Activated naive CD8-positive, alpha-beta T cell treated with anti-CD3 and anti-CD28 coated beads, Interleukin-2, amount 50 U/mL, for 16 hours (primary cell): ENCODE data around the gene FAM89B.

ENCODE experiments used
- DNase-seq: peaks from one replicate; pipeline ENCODE4 v3.0.0-alpha.2; 2020; ENCODE audit warnings: low read depth, low spot score

FAM89B gene

GRCh38 chr11:65573391-65574079, 1.2 kb downstream of the FAM89B start:
- DNase-seq = no peak

DNA sequence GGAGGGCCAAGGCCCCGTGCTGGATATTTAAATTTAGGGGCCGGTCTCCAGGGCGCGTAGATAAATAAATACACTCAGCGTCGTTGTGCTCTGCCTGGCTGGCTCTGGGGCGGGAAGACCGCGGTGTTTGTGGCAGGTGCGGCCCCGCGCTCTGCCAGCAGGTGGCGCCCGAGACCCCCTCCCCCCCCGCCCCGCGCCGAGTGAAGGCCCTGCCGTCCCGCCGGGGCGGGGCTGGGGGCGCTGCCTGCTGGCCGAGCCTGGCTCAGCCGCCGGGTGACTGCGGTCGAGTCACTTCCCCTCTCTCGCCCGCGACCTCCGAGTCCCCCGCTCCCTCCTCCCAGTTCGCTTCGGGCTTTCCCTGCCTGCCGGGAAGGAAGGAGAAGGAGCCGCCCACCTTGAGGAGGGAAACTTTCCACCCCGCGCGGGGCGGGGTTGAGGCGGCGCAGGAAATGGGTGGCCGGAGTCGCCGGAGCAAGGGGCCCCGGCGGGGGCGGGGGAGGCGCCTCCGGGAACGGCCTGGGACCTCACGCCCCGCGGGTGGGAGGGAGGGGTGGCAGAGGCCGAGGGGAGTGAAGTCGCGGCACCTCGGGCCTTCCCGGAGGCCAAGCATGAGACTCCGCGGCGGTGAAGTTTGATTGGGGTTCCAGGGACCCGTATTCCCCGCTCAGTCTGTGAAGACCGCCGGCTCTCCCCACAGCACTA, 1.9 kb downstream of the FAM89B start:
- DNase-seq = peak; percentile 63

GRCh38 chr11:65574811-65575567, 2.7 kb downstream of the FAM89B start:
- DNase-seq = no peak

- no peak for DNase-seq
Observed at GRCh38 chr11:65575568-65576231, 3.4 kb downstream of the FAM89B start, which contains the start of gene EHBP1L1. EHBP1L1 (plus strand) TSS chr11:65576053; CDS start chr11:65576303, 250 bp downstream.

DNA sequence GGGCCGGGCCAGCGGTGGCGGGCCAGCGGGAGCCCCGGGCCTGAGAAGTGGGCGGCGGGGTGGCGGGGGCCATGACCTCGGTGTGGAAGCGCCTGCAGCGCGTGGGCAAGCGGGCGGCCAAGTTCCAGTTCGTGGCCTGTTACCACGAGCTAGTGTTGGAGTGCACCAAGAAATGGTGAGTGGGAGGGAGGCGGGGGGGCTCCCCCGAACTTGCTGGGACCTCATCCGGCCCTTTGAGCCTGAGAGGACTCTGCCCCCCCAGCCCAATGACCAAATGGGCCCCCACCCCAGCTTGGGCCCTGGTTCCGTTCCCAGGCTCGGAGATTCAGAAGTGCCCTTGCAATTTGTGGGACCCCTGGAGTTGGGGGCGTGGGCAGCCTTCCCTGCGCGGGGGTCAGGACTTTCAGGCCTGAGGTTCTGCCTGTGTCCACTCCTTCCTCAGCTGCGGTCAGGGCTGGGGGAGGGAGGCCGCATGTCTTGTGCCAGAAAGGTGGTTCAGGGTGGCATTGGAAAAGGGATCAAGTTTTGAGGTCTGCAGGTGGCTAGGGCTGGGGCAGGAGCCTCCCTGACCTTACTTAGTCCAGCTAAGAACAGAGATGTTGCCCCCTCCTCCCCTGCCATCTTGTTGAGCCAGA, 4.0 kb downstream of the FAM89B start:
- no peak for DNase-seq

GRCh38 chr11:65576867-65577755, 4.8 kb downstream of the FAM89B start:
- no peak for DNase-seq

DNA sequence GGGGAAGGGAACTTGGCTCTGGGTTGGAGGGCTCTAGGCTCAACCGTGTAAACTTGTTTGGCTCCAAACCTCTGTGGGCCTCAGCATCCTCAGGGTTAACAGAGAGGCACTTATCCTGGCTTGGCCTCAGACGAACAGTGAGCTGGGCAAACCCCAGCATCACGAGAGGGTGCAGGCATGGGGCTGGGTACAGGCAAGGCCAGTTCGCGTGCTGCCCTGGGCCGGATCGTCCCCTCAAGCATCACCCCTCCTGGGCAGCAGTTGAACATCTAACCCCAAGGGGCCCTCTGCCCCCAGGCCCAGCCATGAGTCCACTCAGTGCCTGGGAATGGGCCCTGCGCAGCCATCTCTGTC, 5.4 kb downstream of the FAM89B start:
- DNase-seq = no peak

DNA sequence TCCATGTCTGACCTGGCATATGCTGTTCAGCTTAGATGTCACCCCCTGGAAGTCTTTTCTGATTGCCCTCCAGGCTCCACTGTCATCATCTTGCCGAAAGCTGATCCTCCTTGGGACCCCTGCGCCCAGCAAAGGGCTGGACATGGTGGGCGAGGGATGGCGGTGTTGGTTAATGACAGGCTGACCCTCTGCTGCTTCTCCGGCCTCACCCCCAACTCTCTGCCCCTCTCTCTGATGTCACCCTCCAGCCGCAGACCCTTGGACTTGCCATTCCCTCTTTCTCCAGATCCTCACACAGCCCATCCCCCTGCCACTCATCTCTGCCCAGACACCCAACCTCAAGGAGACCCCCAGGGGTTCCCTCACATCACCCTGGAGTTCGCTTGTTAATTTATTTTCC, 5.8 kb downstream of the FAM89B start:
- DNase-seq = no peak

- DNase-seq = no peak
Observed at GRCh38 chr11:65578667-65579066, 6.3 kb downstream of the FAM89B start.

DNA sequence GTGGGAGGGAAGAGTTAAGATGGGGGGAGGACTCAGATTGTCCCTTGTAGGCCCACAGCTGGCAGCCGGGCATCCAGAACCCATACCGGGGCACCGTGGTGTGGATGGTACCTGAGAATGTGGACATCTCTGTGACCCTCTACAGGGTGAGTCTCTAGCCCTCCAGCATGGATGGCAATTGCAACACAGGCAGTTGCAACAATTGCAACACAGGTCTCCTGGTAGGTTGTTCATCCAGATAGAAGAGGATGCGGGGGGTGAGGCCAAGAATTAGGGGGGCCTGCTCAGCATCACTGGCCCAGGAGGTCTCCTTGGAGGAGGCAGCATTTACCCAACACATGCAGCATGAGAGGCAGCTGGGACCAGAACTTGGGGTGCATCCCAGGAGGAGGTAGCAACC, 7.0 kb downstream of the FAM89B start:
- no peak for DNase-seq

DNA sequence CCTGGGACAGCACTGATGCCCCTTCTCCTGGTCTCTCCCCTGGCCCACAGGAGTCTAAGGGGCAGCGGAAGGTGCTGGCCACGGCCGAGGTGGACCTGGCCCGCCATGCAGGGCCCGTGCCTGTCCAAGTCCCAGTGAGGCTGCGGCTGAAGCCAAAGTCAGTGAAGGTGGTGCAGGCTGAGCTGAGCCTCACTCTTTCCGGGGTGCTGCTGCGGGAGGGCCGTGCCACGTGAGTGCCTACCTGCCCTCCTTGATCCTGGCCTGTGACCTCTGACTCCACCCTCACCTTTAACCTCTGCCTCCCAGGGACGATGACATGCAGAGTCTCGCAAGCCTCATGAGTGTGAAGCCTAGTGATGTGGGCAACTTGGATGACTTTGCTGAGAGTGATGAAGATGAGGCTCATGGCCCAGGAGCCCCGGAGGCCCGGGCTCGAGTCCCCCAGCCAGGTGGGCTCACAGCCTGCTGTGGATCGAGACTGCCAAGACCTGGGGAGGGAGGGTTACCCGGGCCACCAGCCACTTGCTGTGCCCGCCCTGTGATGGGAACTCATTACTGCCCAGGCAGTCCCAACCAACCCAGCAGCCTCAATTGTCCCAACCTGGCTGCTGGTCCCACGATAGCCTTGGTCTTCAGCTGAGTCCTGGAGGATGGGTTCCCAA, 7.8 kb downstream of the FAM89B start:
- DNase-seq = no peak

GRCh38 chr11:65580756-65581155, 8.4 kb downstream of the FAM89B start:
- DNase-seq = no peak

DNA sequence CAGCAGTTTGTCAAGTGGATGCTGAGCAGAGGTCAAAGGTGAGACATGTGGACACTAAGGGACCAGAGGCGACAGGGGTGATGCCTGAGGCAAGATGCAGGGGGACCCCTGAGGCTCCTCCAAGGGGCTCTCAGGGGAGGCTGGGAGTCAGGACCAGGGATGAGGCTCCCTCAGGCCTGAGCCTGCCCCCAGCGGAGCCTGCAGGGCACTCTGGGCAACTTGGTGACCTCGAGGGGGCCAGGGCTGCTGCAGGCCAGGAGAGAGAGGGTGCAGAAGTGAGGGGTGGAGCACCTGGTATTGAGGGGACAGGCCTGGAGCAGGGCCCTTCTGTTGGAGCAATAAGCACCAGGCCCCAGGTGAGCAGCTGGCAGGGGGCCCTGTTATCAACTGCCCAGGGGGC, 9.6 kb downstream of the FAM89B start:
- no peak for DNase-seq

GRCh38 chr11:65583589-65583988, 11.3 kb downstream of the FAM89B start:
- DNase-seq = no peak

GRCh38 chr11:65584106-65584505, 11.8 kb downstream of the FAM89B start:
- DNase-seq = no peak

- DNase-seq = no peak
Observed at GRCh38 chr11:65584723-65585171, 12.4 kb downstream of the FAM89B start.

GRCh38 chr11:65585396-65586246, 13.3 kb downstream of the FAM89B start:
- no peak for DNase-seq

GRCh38 chr11:65586247-65586630, 13.9 kb downstream of the FAM89B start:
- DNase-seq = no peak

- DNase-seq = no peak
Observed at GRCh38 chr11:65586676-65587075, 14.3 kb downstream of the FAM89B start.
